ENCODE measurements around the gene SLC13A4.

GRCh38 chr7:135717693-135718092, 10.3 kb downstream of the SLC13A4 start:
- TF ChIP-seq CTCF (IDR thresholded peaks at IDR 0.05) (no peak), POLR2A (IDR thresholded peaks at IDR 0.05) (no peak)

Data from lower leg skin (tissue), 3 donors.